ENCODE measurements around the gene MOSPD3. TPM values are rescaled to one million over a fixed set of nuclear protein-coding genes. Genes with fewer than 3 reads are reported as not detected.

The MOSPD3 gene
- total RNA-seq, 2 experiments from 2014 or later = 10.4 to 12.0 TPM

- Histone ChIP-seq H3K9me2 (ENCODE audit: insufficient read depth, low read length) (no peaks in the 10 kb centered on the region), H3K79me2 (ENCODE audit: insufficient read depth, low read depth, low read length) (no peaks in the 10 kb centered on the region), H3K9me3 (ENCODE audit: low read length) (no peaks in the 10 kb centered on the region), H3K4me1 (ENCODE audit: insufficient read depth, low read length, poor library complexity, severe bottlenecking) (peaks cover 35% of the 10 kb centered on the region), H3K36me3 (ENCODE audit: insufficient read depth, low read length) (0 out of 2 replicates have a peak, but pooled peaks cover 7% of the 10 kb centered on the region), H3K4me3 (ENCODE audit: low read depth, low read length, poor library complexity, severe bottlenecking) (no peak overlapping the region), H3K27ac (ENCODE audit: low read depth, low read length, poor library complexity, severe bottlenecking) (no peak overlapping the region), H4K20me1 (ENCODE audit: insufficient read depth, low read length) (no peaks in the 10 kb centered on the region), H2AFZ (ENCODE audit: low read length) (no peak overlapping the region), H3K4me2 (ENCODE audit: low read length) (no peak overlapping the region)
- ChIA-PET POLR2A (no interaction called here), CTCF (ENCODE audit: unreplicated experiment) (no interaction called here)
- DNase-seq (ENCODE audit: low spot score) = no peak
- intact Hi-C loops (cut with micrococcal nuclease; ENCODE audit: unreplicated experiment) = no loop called here
- TF ChIP-seq EZH2phosphoT487 (IDR thresholded peaks at IDR 0.05; ENCODE audit: borderline replicate concordance, low read depth, low read length) (no peak), CTCF (conservative IDR thresholded peaks at IDR 0.05; ENCODE audit: low read length) (no peak)
- no TSS peak for BruUV-seq (replicated peaks)
Observed at GRCh38 chr7:100566018-100566531, 46.3 kb upstream of the MOSPD3 start.

DNA sequence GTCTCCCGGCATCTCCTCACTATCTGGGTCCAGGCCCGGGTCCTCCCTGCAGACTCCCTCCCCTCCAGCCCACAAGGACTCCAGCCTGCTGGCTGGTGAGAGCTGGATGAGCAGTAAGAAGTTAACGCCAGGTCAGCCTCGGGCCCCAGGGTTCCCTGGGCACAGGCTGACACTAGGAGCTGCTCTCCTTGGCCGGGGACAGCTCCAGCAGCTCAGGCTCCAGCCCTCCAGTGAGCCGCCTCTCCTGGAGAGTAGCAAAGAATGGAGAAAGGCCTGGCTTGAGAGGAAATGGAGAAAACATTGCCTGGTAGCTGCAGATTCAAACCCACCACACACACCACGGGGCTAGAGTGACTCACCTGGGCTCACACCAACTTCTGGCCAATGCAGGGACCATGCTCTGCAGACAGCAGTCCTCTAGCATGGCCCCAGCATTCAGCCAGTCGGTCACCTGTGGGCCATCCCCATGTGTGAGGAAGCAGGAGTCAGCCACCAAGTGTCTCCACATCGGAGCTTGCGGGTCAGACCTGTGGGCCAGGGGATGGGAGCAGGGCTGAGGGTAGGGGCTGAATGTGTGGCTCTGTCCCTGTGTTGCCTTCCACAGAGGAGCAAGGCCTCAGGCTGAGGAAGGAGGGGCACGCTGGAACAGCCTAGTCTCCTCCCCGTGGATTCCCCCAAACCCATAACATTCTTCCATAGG lies 45.2 kb upstream of the MOSPD3 start:
- Histone ChIP-seq H3K9me2 (ENCODE audit: insufficient read depth, low read length) (no peaks in the 10 kb centered on the region), H3K4me1 (ENCODE audit: insufficient read depth, low read length, poor library complexity, severe bottlenecking) (peaks cover 45% of the 10 kb centered on the region), H4K20me1 (ENCODE audit: insufficient read depth, low read length) (no peaks in the 10 kb centered on the region), H2AFZ (ENCODE audit: low read length) (no peak overlapping the region), H3K36me3 (ENCODE audit: insufficient read depth, low read length) (0 out of 2 replicates have a peak, but pooled peaks cover 7% of the 10 kb centered on the region), H3K27ac (ENCODE audit: low read depth, low read length, poor library complexity, severe bottlenecking) (no peak overlapping the region), H3K79me2 (ENCODE audit: insufficient read depth, low read depth, low read length) (no peaks in the 10 kb centered on the region), H3K9me3 (ENCODE audit: low read length) (no peaks in the 10 kb centered on the region), H3K4me2 (ENCODE audit: low read length) (no peak overlapping the region), H3K4me3 (ENCODE audit: low read depth, low read length, poor library complexity, severe bottlenecking) (no peak overlapping the region)
- DNase-seq (ENCODE audit: low spot score) = no peak
- BruUV-seq (replicated peaks) = no TSS peak
- intact Hi-C loops (cut with micrococcal nuclease; ENCODE audit: unreplicated experiment) = no loop called here
- ChIA-PET POLR2A (no interaction called here), CTCF (ENCODE audit: unreplicated experiment) (no interaction called here)
- no peak for TF ChIP-seq EZH2phosphoT487 (IDR thresholded peaks at IDR 0.05; ENCODE audit: borderline replicate concordance, low read depth, low read length)
- no peak for TF ChIP-seq CTCF (conservative IDR thresholded peaks at IDR 0.05; ENCODE audit: low read length)

DNA sequence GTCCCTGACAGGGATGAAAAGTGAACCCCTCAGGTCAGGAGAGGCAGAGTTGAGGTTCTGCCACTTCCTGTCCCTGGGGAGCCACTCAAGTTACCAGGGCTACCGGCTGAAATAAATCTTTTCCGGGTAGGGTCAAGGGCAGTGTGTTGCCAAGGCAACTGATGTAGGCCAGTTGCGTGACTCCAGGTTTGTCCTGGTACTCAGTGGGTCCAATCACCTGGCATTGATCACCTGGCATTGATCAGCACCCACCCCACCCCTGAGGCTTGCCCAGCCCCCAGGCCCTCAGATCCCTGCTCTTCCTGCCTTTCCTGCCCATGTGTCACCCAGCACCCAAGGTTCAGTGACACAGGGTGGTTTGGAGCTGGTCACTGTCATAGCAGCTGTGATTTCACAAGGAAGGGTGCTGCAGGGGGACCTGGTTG lies 44.6 kb upstream of the MOSPD3 start:
- 0 out of 2 replicates have a peak, but pooled peaks cover 7% of the 10 kb centered on the region for H3K36me3 ChIP-seq (ENCODE audit: insufficient read depth, low read length)
- peaks cover 45% of the 10 kb centered on the region for H3K4me1 ChIP-seq (ENCODE audit: insufficient read depth, low read length, poor library complexity, severe bottlenecking)
- H2AFZ ChIP-seq (ENCODE audit: low read length) = no peak overlapping the region
- no TSS peak for BruUV-seq (replicated peaks)
- TF ChIP-seq CTCF (conservative IDR thresholded peaks at IDR 0.05; ENCODE audit: low read length) = no peak
- no peak for TF ChIP-seq EZH2phosphoT487 (IDR thresholded peaks at IDR 0.05; ENCODE audit: borderline replicate concordance, low read depth, low read length)
- no peaks in the 10 kb centered on the region for H4K20me1 ChIP-seq (ENCODE audit: insufficient read depth, low read length)
- DNase-seq (ENCODE audit: low spot score) = no peak
- H3K79me2 ChIP-seq (ENCODE audit: insufficient read depth, low read depth, low read length) = no peaks in the 10 kb centered on the region
- intact Hi-C loops (cut with micrococcal nuclease; ENCODE audit: unreplicated experiment) = no loop called here
- ChIA-PET CTCF (ENCODE audit: unreplicated experiment) (interaction anchor here (0.6 kb wide), 1 partner anchor 19 kb away, joined by 3 read pairs; no protein-coding TSS in a partner anchor), POLR2A (no interaction called here)
- H3K9me2 ChIP-seq (ENCODE audit: insufficient read depth, low read length) = no peaks in the 10 kb centered on the region
- no peak overlapping the region for H3K27ac ChIP-seq (ENCODE audit: low read depth, low read length, poor library complexity, severe bottlenecking)
- H3K4me3 ChIP-seq (ENCODE audit: low read depth, low read length, poor library complexity, severe bottlenecking) = no peak overlapping the region
- H3K9me3 ChIP-seq (ENCODE audit: low read length) = no peaks in the 10 kb centered on the region
- no peak overlapping the region for H3K4me2 ChIP-seq (ENCODE audit: low read length)

All from OCI-LY7 (cell line).